Mesendoderm (in vitro differentiated cells): ENCODE measurements around the gene PRDM12.

ENCODE experiments used
- DNase-seq: peaks from one replicate; pipeline ENCODE4 v3.0.0; 2013
- H2AK5ac ChIP-seq: 2 replicates; pipeline ENCODE4 v1.6.1; 2013; ENCODE audit warnings: low read length, inconsistent platforms
- H2BK120ac ChIP-seq: 2 replicates; pipeline ENCODE4 v1.6.1; 2013; ENCODE audit warnings: low read depth, mild to moderate bottlenecking, low read length, moderate library complexity, mixed read lengths
- H2BK15ac ChIP-seq: replicated peaks from 2 replicates; pipeline ENCODE4 v1.6.1; 2013; ENCODE audit warnings: low read depth, mild to moderate bottlenecking, moderate library complexity
- H2BK5ac ChIP-seq: 2 replicates; pipeline ENCODE4 v1.6.1; 2013; ENCODE audit warnings: low read length, inconsistent platforms
- H3K18ac ChIP-seq: 2 replicates; pipeline ENCODE4 v1.6.1; 2013; ENCODE audit warnings: mild to moderate bottlenecking, low read length, mixed read lengths
- H3K23ac ChIP-seq: one replicate; pipeline ENCODE4 v1.6.1; 2013; ENCODE audit warnings: low read length
- H3K27ac ChIP-seq: 2 replicates; pipeline ENCODE4 v1.5.1; 2013; ENCODE audit warnings: low read depth, mild to moderate bottlenecking, inconsistent platforms, low read length, moderate library complexity
- H3K27me3 ChIP-seq: 2 replicates; pipeline ENCODE4 v1.6.1; 2013; ENCODE audit warnings: low read length, control low read depth, mild to moderate bottlenecking, inconsistent platforms; ENCODE audit not compliant: insufficient read depth, poor library complexity
- H3K36me3 ChIP-seq: 2 replicates; pipeline ENCODE4 v1.6.1; 2013; ENCODE audit warnings: low read length, inconsistent platforms; ENCODE audit not compliant: control insufficient read depth, insufficient read depth
- H3K4ac ChIP-seq: one replicate; pipeline ENCODE4 v1.6.1; 2013; ENCODE audit warnings: low read depth, mild to moderate bottlenecking, low read length, moderate library complexity
- H3K4me1 ChIP-seq: 2 replicates; pipeline ENCODE4 v1.6.1; 2013; ENCODE audit warnings: low read depth, low read length, inconsistent platforms; ENCODE audit not compliant: control insufficient read depth
- H3K4me2 ChIP-seq: 2 replicates; pipeline ENCODE4 v1.6.1; 2013; ENCODE audit warnings: low read length
- H3K4me3 ChIP-seq: 2 replicates; pipeline ENCODE4 v1.5.1; 2013; ENCODE audit warnings: mild to moderate bottlenecking, low read length
- H3K56ac ChIP-seq: one replicate; pipeline ENCODE4 v1.6.1; 2013; ENCODE audit warnings: low read length
- H3K79me1 ChIP-seq: 2 replicates; pipeline ENCODE4 v1.6.1; 2013; ENCODE audit warnings: low read length, inconsistent platforms
- H3K79me2 ChIP-seq: 2 replicates; pipeline ENCODE4 v1.6.1; 2013; ENCODE audit warnings: mild to moderate bottlenecking, low read length; ENCODE audit not compliant: control insufficient read depth, insufficient read depth
- H3K9ac ChIP-seq: 2 replicates; pipeline ENCODE4 v1.6.1; 2013; ENCODE audit warnings: low read length, inconsistent platforms
- H4K5ac ChIP-seq: one replicate; pipeline ENCODE4 v1.6.1; 2013; ENCODE audit warnings: low read length
- H4K8ac ChIP-seq: one replicate; pipeline ENCODE4 v1.6.1; 2013; ENCODE audit warnings: low read depth, mild to moderate bottlenecking, control low read depth, low read length, moderate library complexity
- WGBS: extraction: QIAGEN DNeasy Blood & Tissue Kit; methylation state at CpG from one replicate; pipeline ENCODE4 v1.1.7; 2013; ENCODE audit warnings: low lambda C conversion rate, missing lambda C conversion rate; ENCODE audit not compliant: insufficient coverage; ENCODE audit errors: extremely low coverage; 5-methylcytosine and 5-hydroxymethylcytosine counted together

The PRDM12 gene

GRCh38 chr9:130692321-130692720 is 27.9 kb downstream of the PRDM12 start:
- Histone ChIP-seq H3K4me3 (no peak overlapping the region), H3K79me2 (peaks cover 29% of the 10 kb centered on the region), H3K79me1 (peaks cover 9% of the 10 kb centered on the region), H3K4me2 (peak overlapping the region; percentile 63), H3K23ac (no peak overlapping the region), H3K18ac (no peak overlapping the region), H3K56ac (peak overlapping the region; percentile 68), H3K9ac (peak overlapping the region; percentile 64), H4K5ac (no peak overlapping the region), H3K27me3 (no peaks in the 10 kb centered on the region), H3K4ac (no peak overlapping the region), H3K27ac (no peak overlapping the region), H4K8ac (no peak overlapping the region), H2BK15ac (no peak overlapping the region), H3K4me1 (peaks cover 6% of the 10 kb centered on the region), H2BK5ac (no peak overlapping the region), H2BK120ac (no peak overlapping the region), H2AK5ac (no peak overlapping the region), H3K36me3 (peaks cover 2% of the 10 kb centered on the region)
- WGBS, result no CpG with 5 or more reads among the region's 25 CpGs
- peak; percentile 93 for DNase-seq

GRCh38 chr9:130693101-130693425 is 28.7 kb downstream of the PRDM12 start:
- Histone ChIP-seq H3K4me2 (peak overlapping the region; percentile 77), H3K79me2 (peaks cover 31% of the 10 kb centered on the region), H4K5ac (no peak overlapping the region), H3K79me1 (peaks cover 11% of the 10 kb centered on the region), H2BK120ac (no peak overlapping the region), H3K23ac (no peak overlapping the region), H2BK15ac (no peak overlapping the region), H2BK5ac (no peak overlapping the region), H2AK5ac (no peak overlapping the region), H3K4me1 (peaks cover 6% of the 10 kb centered on the region), H3K27me3 (no peaks in the 10 kb centered on the region), H3K18ac (peak overlapping the region; percentile 54), H3K9ac (peak overlapping the region; percentile 69), H3K4ac (no peak overlapping the region), H3K27ac (no peak overlapping the region), H3K4me3 (peak overlapping the region; percentile 22), H3K56ac (peak overlapping the region; percentile 59), H3K36me3 (peaks cover 4% of the 10 kb centered on the region), H4K8ac (peak overlapping the region; percentile 78)
- DNase-seq, result no peak
- no CpG with 5 or more reads among the region's 8 CpGs for WGBS

GRCh38 chr9:130693426-130694191 is 29.2 kb downstream of the PRDM12 start, which contains the start of gene EXOSC2:
EXOSC2 (plus strand) TSS chr9:130693780; CDS start chr9:130693792, 12 bp downstream.
- H2BK5ac ChIP-seq, result peak within 1 kb of the TSS; percentile 32
- H3K36me3 ChIP-seq, result peaks cover 4% of the 10 kb centered on the region
- no peak within 1 kb of the TSS for H2BK120ac ChIP-seq
- peak within 1 kb of the TSS; percentile 43 for H3K4me3 ChIP-seq
- no peak within 1 kb of the TSS for H3K23ac ChIP-seq
- H3K27ac ChIP-seq, result no peak within 1 kb of the TSS
- H3K18ac ChIP-seq, result peak within 1 kb of the TSS; percentile 54
- H3K4me1 ChIP-seq, result peaks cover 6% of the 10 kb centered on the region
- peak within 1 kb of the TSS; percentile 78 for H4K8ac ChIP-seq
- H3K27me3 ChIP-seq, result no peaks in the 10 kb centered on the region
- H3K56ac ChIP-seq, result peak within 1 kb of the TSS; percentile 86
- H4K5ac ChIP-seq, result no peak within 1 kb of the TSS
- WGBS, result no CpG with 5 or more reads among the region's 40 CpGs
- H2AK5ac ChIP-seq, result peak within 1 kb of the TSS; percentile 73
- peaks cover 13% of the 10 kb centered on the region for H3K79me1 ChIP-seq
- no peak within 1 kb of the TSS for H2BK15ac ChIP-seq
- peak within 1 kb of the TSS; percentile 83 for H3K4me2 ChIP-seq
- H3K9ac ChIP-seq, result peak within 1 kb of the TSS; percentile 74
- H3K4ac ChIP-seq, result peak within 1 kb of the TSS; percentile 76
- DNase-seq, result peak; percentile 99
- peaks cover 31% of the 10 kb centered on the region for H3K79me2 ChIP-seq

- no CpG with 5 or more reads among the region's 8 CpGs for WGBS
- no peak overlapping the region for H4K5ac ChIP-seq
Observed at GRCh38 chr9:130694205-130694604, 29.8 kb downstream of the PRDM12 start.

GRCh38 chr9:130696139-130696650 is 31.8 kb downstream of the PRDM12 start:
- WGBS, result no CpG with 5 or more reads among the region's 4 CpGs
- Histone ChIP-seq H3K36me3 (peaks cover 4% of the 10 kb centered on the region), H3K4me3 (no peak overlapping the region), H3K18ac (no peak overlapping the region), H3K79me2 (peaks cover 31% of the 10 kb centered on the region), H2BK15ac (no peak overlapping the region), H4K8ac (no peak overlapping the region), H3K27ac (no peak overlapping the region), H4K5ac (no peak overlapping the region), H3K23ac (no peak overlapping the region), H3K9ac (no peak overlapping the region), H2BK5ac (no peak overlapping the region), H2AK5ac (no peak overlapping the region), H3K27me3 (no peaks in the 10 kb centered on the region), H3K79me1 (peaks cover 13% of the 10 kb centered on the region), H3K56ac (no peak overlapping the region), H3K4me2 (no peak overlapping the region), H2BK120ac (no peak overlapping the region), H3K4me1 (peaks cover 2% of the 10 kb centered on the region), H3K4ac (no peak overlapping the region)
- no peak for DNase-seq

More at GRCh38 chr9:130694205-130694604, 29.8 kb downstream of the PRDM12 start:
- H3K4me3 ChIP-seq, result peak overlapping the region; percentile 43
- H3K36me3 ChIP-seq, result peaks cover 4% of the 10 kb centered on the region
- no peak for DNase-seq
- no peak overlapping the region for H2BK15ac ChIP-seq
- peak overlapping the region; percentile 74 for H3K9ac ChIP-seq
- peak overlapping the region; percentile 83 for H3K4me2 ChIP-seq
- H3K56ac ChIP-seq, result peak overlapping the region; percentile 86
- no peaks in the 10 kb centered on the region for H3K27me3 ChIP-seq
- H3K27ac ChIP-seq, result no peak overlapping the region
- H3K79me1 ChIP-seq, result peaks cover 13% of the 10 kb centered on the region
- H3K23ac ChIP-seq, result no peak overlapping the region
- peaks cover 31% of the 10 kb centered on the region for H3K79me2 ChIP-seq
- H4K8ac ChIP-seq, result no peak overlapping the region
- H2BK120ac ChIP-seq, result no peak overlapping the region
- H3K18ac ChIP-seq, result peak overlapping the region; percentile 15
- peaks cover 6% of the 10 kb centered on the region for H3K4me1 ChIP-seq
- H3K4ac ChIP-seq, result peak overlapping the region; percentile 76
- H2BK5ac ChIP-seq, result peak overlapping the region; percentile 0
- peak overlapping the region; percentile 73 for H2AK5ac ChIP-seq
